GM03348 (cell line): ENCODE data around the gene TEX264.
"Not testable (repeated sequence)": the region's sequence is repeated elsewhere in the genome, so short reads cannot be mapped to it uniquely, and the experiment has no call there.

Experiments
- DNase-seq: peaks from one replicate; pipeline ENCODE4 v3.0.0; 2012; ENCODE audit warnings: low spot score

Gene TEX264

GRCh38 chr3:51716805-51717204, 45.8 kb downstream of the TEX264 start:
- no peak for DNase-seq

GRCh38 chr3:51717446-51717845, 46.4 kb downstream of the TEX264 start:
- DNase-seq = no peak

GRCh38 chr3:51717947-51718346, 46.9 kb downstream of the TEX264 start:
- DNase-seq = peak; percentile 6

- DNase-seq = peak; percentile 75
Observed at GRCh38 chr3:51718547-51719409, 47.7 kb downstream of the TEX264 start.

- DNase-seq = peak; percentile 6
Observed at GRCh38 chr3:51719410-51720025, 48.5 kb downstream of the TEX264 start.

GRCh38 chr3:51720292-51721061, 49.4 kb downstream of the TEX264 start:
- no peak for DNase-seq

- no peak for DNase-seq
Observed at GRCh38 chr3:51721062-51721745, 50.2 kb downstream of the TEX264 start.

GRCh38 chr3:51722362-51722761, 51.3 kb downstream of the TEX264 start:
- DNase-seq = no peak

GRCh38 chr3:51727500-51727899, 56.4 kb downstream of the TEX264 start:
- DNase-seq = no peak

GRCh38 chr3:51729042-51729633, 58.1 kb downstream of the TEX264 start:
- DNase-seq = no peak

- DNase-seq = no peak
Observed at GRCh38 chr3:51733859-51734571, 63.0 kb downstream of the TEX264 start.

- DNase-seq = no peak
Observed at GRCh38 chr3:51734572-51734907, 63.5 kb downstream of the TEX264 start.

- no peak for DNase-seq
Observed at GRCh38 chr3:51735039-51735438, 64.0 kb downstream of the TEX264 start.

GRCh38 chr3:51735950-51736349, 64.9 kb downstream of the TEX264 start:
- DNase-seq = no peak

- DNase-seq = no peak
Observed at GRCh38 chr3:51739110-51739509, 68.1 kb downstream of the TEX264 start.

- not testable (repeated sequence) for DNase-seq
Observed at GRCh38 chr3:51742320-51742719, 71.3 kb downstream of the TEX264 start.

GRCh38 chr3:51742978-51743377, 71.9 kb downstream of the TEX264 start:
- DNase-seq = not testable (repeated sequence)

GRCh38 chr3:51747840-51748239, 76.8 kb downstream of the TEX264 start:
- DNase-seq = no peak

GRCh38 chr3:51748327-51748726, 77.3 kb downstream of the TEX264 start:
- no peak for DNase-seq

- DNase-seq = no peak
Observed at GRCh38 chr3:51750878-51751277, 79.8 kb downstream of the TEX264 start.

- DNase-seq = no peak
Observed at GRCh38 chr3:51751287-51751686, 80.2 kb downstream of the TEX264 start.
